Measurements from ENCODE around the gene MAP2. TPM values are rescaled to one million over a fixed set of nuclear protein-coding genes. Genes with fewer than 3 reads are reported as not detected.

The MAP2 gene
- total RNA-seq, 1 donor from 2014 or later, result 15.5 TPM

DNA sequence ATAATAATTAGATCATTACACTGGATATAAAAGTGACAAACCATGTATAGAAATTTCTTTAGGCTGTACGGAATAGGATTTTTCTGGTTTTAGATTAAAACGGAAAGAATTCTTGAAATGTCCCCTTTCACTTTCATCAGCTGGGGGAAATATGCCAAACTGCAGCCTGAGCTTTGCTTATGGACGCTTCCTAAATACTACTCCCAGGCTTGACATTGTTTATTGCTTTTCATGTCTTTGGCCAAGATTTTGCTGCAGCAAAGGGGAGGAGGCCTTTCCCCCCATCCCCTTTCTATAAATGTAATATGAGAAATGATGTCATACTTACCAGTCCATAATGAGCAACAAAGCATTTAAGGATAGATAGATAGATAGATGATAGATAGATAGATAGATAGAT lies 158.4 kb downstream of the MAP2 start:
- DNase-seq (ENCODE audit: extremely low spot score in 2 of 2), result no peak
- no peaks in the 10 kb centered on the region for H3K27me3 ChIP-seq
- no peak overlapping the region for H3K4me3 ChIP-seq
- intact Hi-C loops (cut with DNase I), result no loop called here
- no peaks in the 10 kb centered on the region for H3K36me3 ChIP-seq
- TF ChIP-seq, protein P1, sequence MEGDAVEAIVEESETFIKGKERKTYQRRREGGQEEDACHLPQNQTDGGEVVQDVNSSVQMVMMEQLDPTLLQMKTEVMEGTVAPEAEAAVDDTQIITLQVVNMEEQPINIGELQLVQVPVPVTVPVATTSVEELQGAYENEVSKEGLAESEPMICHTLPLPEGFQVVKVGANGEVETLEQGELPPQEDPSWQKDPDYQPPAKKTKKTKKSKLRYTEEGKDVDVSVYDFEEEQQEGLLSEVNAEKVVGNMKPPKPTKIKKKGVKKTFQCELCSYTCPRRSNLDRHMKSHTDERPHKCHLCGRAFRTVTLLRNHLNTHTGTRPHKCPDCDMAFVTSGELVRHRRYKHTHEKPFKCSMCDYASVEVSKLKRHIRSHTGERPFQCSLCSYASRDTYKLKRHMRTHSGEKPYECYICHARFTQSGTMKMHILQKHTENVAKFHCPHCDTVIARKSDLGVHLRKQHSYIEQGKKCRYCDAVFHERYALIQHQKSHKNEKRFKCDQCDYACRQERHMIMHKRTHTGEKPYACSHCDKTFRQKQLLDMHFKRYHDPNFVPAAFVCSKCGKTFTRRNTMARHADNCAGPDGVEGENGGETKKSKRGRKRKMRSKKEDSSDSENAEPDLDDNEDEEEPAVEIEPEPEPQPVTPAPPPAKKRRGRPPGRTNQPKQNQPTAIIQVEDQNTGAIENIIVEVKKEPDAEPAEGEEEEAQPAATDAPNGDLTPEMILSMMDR (IDR thresholded peaks at IDR 0.05), result no peak
- no peaks in the 10 kb centered on the region for H3K4me1 ChIP-seq
- H3K9me3 ChIP-seq, result no peaks in the 10 kb centered on the region
- H3K27ac ChIP-seq, result no peak overlapping the region

DNA sequence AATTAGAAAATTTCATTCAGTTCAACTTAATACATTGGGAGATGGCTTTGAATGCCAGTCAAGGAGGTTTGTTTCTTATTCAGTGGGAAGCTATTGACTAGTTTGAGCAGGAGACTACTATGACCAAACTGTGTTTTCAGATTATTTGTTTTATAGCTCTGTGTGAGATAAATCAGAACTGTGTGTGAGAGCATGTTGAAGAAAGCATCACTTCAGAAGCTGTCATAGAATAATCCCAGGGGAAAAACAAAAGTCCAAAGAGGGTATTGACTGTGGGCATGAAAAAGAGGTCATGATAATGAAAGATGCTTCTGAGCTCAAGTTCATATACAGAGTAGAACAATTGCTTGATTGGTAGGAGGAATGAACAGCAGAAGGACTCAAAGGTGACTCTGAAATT lies 160.6 kb downstream of the MAP2 start:
- Histone ChIP-seq H3K27me3 (no peaks in the 10 kb centered on the region), H3K4me3 (no peak overlapping the region), H3K9me3 (no peaks in the 10 kb centered on the region), H3K36me3 (no peaks in the 10 kb centered on the region), H3K4me1 (no peaks in the 10 kb centered on the region), H3K27ac (no peak overlapping the region)
- TF ChIP-seq, protein P1 (IDR thresholded peaks at IDR 0.05), result no peak
- no peak for DNase-seq (ENCODE audit: extremely low spot score in 2 of 2)
- intact Hi-C loops (cut with DNase I), result no loop called here

DNA sequence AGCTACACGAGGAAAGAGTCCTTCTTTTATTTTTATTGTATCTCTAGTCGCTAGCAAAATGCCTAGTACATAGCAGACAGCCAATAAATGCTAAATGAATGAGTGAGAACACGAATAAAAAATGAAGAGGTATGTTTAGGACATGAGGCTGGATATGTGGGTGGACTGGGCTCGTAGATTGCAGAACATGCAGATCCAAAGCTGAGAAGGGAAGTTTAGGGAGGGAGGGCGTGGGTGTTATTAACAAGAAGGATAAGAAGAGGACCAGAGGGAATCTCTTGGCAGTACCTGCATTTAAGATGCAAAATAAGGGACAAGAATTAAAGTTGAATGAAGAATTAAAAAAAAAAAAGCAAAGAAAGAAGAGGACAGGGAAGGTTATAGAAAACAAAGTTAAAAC lies 161.1 kb downstream of the MAP2 start:
- Histone ChIP-seq H3K4me3 (no peak overlapping the region), H3K27me3 (no peaks in the 10 kb centered on the region), H3K27ac (no peak overlapping the region), H3K9me3 (no peaks in the 10 kb centered on the region), H3K4me1 (no peaks in the 10 kb centered on the region), H3K36me3 (no peaks in the 10 kb centered on the region)
- TF ChIP-seq POLR2A (IDR thresholded peaks at IDR 0.05), result no peak
- no peak for TF ChIP-seq POLR2AphosphoS5 (IDR thresholded peaks at IDR 0.05; ENCODE audit: insufficient read depth in 1 of 2, low read depth in 1 of 2)
- TF ChIP-seq, protein P1 (IDR thresholded peaks at IDR 0.05), result no peak
- intact Hi-C loops (cut with DNase I), result no loop called here
- no peak for DNase-seq (ENCODE audit: extremely low spot score in 2 of 2)

DNA sequence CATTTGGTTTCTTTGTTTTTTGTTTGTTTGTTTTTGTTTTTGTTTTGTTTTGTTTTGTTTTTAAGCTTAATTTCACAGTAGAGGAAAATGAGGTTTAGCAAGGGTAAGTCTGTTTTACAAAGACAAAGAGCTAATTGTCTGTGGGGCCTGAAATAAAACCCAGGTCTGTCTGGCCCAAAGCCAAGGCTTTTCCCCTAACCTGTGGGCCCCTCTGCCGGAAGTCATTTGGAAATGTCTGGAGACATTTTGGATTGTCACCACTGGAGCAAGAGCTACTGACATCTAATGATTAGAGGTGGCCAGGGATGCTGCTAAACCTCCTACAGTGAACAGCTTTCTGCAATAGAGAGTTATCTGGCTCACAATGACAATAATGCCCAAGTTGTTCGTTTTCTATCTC lies 167.2 kb downstream of the MAP2 start:
- Histone ChIP-seq H3K4me1 (no peaks in the 10 kb centered on the region), H3K27me3 (no peaks in the 10 kb centered on the region), H3K4me3 (no peak overlapping the region), H3K27ac (no peak overlapping the region), H3K36me3 (no peaks in the 10 kb centered on the region), H3K9me3 (no peaks in the 10 kb centered on the region)
- TF ChIP-seq POLR2AphosphoS5 (IDR thresholded peaks at IDR 0.05; ENCODE audit: insufficient read depth in 1 of 2, low read depth in 1 of 2) (no peak), POLR2A (IDR thresholded peaks at IDR 0.05) (no peak)
- TF ChIP-seq, protein P1 (IDR thresholded peaks at IDR 0.05), result no peak
- no peak for DNase-seq (ENCODE audit: extremely low spot score in 2 of 2)
- intact Hi-C loops (cut with DNase I), result no loop called here

DNA sequence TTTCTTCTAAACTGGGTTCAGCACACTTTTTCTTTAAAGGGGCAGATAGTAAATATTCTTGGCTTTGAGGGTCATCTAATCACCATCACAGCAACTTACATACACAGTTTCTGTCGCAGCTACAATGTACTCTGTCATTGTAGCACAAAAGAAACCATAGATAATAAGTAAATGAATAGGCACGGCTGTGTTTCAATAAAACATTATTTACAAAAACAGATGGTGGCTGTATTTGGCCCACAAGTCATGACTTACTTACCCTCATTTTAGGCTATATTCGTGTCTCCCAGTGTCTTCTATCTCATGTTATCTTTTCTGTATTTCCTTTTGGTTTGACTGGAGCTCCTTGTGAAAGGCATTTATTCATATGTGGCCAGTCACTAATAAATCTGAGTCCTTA lies 168.3 kb downstream of the MAP2 start:
- intact Hi-C loops (cut with DNase I), result no loop called here
- DNase-seq (ENCODE audit: extremely low spot score in 2 of 2), result no peak
- Histone ChIP-seq H3K27ac (no peak overlapping the region), H3K4me3 (no peak overlapping the region), H3K36me3 (no peaks in the 10 kb centered on the region), H3K27me3 (no peaks in the 10 kb centered on the region), H3K4me1 (no peaks in the 10 kb centered on the region), H3K9me3 (no peaks in the 10 kb centered on the region)
- no peak for TF ChIP-seq POLR2A (IDR thresholded peaks at IDR 0.05)
- no peak for TF ChIP-seq POLR2AphosphoS5 (IDR thresholded peaks at IDR 0.05; ENCODE audit: insufficient read depth in 1 of 2, low read depth in 1 of 2)
- TF ChIP-seq, protein P1 (IDR thresholded peaks at IDR 0.05), result no peak
